ENCODE data around the gene KCNMA1.

- TF ChIP-seq CTCF (IDR thresholded peaks at IDR 0.05) (no peak), EZH2 (IDR thresholded peaks at IDR 0.05; ENCODE audit: borderline replicate concordance, insufficient read depth, low read depth, low read length, poor library complexity, severe bottlenecking) (no peak)
Observed at GRCh38 chr10:76992467-76992866, 645.1 kb downstream of the KCNMA1 start.

All from B cell (primary cell).